ENCODE measurements around the gene SVBP. TPM values are rescaled to one million over a fixed set of nuclear protein-coding genes. Genes with fewer than 3 reads are reported as not detected.

Gene SVBP
- total RNA-seq, 1 experiment from 2014 or later = 18.6 TPM

GRCh38 chr1:42821690-42822089 lies 4.5 kb upstream of the SVBP start:
- CTCF ChIA-PET = no interaction called here
- BruUV-seq (replicated peaks) = no TSS peak
- no peaks in the 10 kb centered on the region for H3K36me3 Mint-ChIP-seq (ENCODE audit: insufficient read depth, unreplicated experiment)
- intact Hi-C loops (cut with micrococcal nuclease; ENCODE audit: unreplicated experiment) = no loop called here
- DNase-seq = no peak
- peaks cover 9% of the 10 kb centered on the region; the same call in 1 of the 2 replicates for H3K4me1 ChIP-seq
- H3K4me1 Mint-ChIP-seq (ENCODE audit: low read depth, unreplicated experiment) = peaks cover 8% of the 10 kb centered on the region
- no peak overlapping the region for H3K27ac Mint-ChIP-seq (ENCODE audit: unreplicated experiment)
- no peaks in the 10 kb centered on the region for H3K9me3 ChIP-seq
- no peak for TF ChIP-seq CTCF (IDR thresholded peaks at IDR 0.05; ENCODE audit: insufficient read depth in 1 of 2, low read depth in 1 of 2, low read length in 1 of 2, severe bottlenecking in 1 of 2, unreplicated experiment in 1 of 2)
- POLR2A ChIA-PET = no interaction called here
- H3K4me3 ChIP-seq (ENCODE audit: low read depth, low read length) = no peak overlapping the region
- H3K27me3 ChIP-seq (replicated peaks; ENCODE audit: control insufficient read depth, insufficient read depth, low read length) = no peaks in the 10 kb centered on the region
- no peaks in the 10 kb centered on the region for H3K36me3 ChIP-seq (ENCODE audit: control insufficient read depth, insufficient read depth, low read length)
- H3K27me3 Mint-ChIP-seq (ENCODE audit: insufficient read depth, unreplicated experiment) = no peaks in the 10 kb centered on the region
- no peaks in the 10 kb centered on the region for H3K9me3 Mint-ChIP-seq (ENCODE audit: unreplicated experiment)
- H3K4me3 Mint-ChIP-seq (ENCODE audit: unreplicated experiment) = no peak overlapping the region

- H3K27ac Mint-ChIP-seq (ENCODE audit: unreplicated experiment) = no peak overlapping the region
- no peaks in the 10 kb centered on the region for H3K36me3 ChIP-seq (ENCODE audit: control insufficient read depth, insufficient read depth, low read length)
- no peaks in the 10 kb centered on the region for H3K9me3 Mint-ChIP-seq (ENCODE audit: unreplicated experiment)
- POLR2A ChIA-PET = no interaction called here
- H3K27me3 Mint-ChIP-seq (ENCODE audit: insufficient read depth, unreplicated experiment) = no peaks in the 10 kb centered on the region
- peaks cover 14% of the 10 kb centered on the region for H3K4me1 Mint-ChIP-seq (ENCODE audit: low read depth, unreplicated experiment)
- peaks cover 9% of the 10 kb centered on the region; the same call in 1 of the 2 replicates for H3K4me1 ChIP-seq
- H3K9me3 ChIP-seq = no peaks in the 10 kb centered on the region
- TF ChIP-seq CTCF (IDR thresholded peaks at IDR 0.05; ENCODE audit: insufficient read depth in 1 of 2, low read depth in 1 of 2, low read length in 1 of 2, severe bottlenecking in 1 of 2, unreplicated experiment in 1 of 2) = no peak
- H3K27me3 ChIP-seq (replicated peaks; ENCODE audit: control insufficient read depth, insufficient read depth, low read length) = no peaks in the 10 kb centered on the region
- no TSS peak for BruUV-seq (replicated peaks)
- H3K4me3 ChIP-seq (ENCODE audit: low read depth, low read length) = no peak overlapping the region
- no peak overlapping the region for H3K4me3 Mint-ChIP-seq (ENCODE audit: unreplicated experiment)
- H3K36me3 Mint-ChIP-seq (ENCODE audit: insufficient read depth, unreplicated experiment) = peaks cover 5% of the 10 kb centered on the region
- CTCF ChIA-PET = no interaction called here
- intact Hi-C loops (cut with micrococcal nuclease; ENCODE audit: unreplicated experiment) = no loop called here
- DNase-seq = no peak
Observed at GRCh38 chr1:42820813-42821212, 3.6 kb upstream of the SVBP start.

GRCh38 chr1:42817976-42818375 lies 779 bp upstream of the SVBP start:
- DNase-seq = no peak
- H3K4me3 ChIP-seq (ENCODE audit: low read depth, low read length) = no peak overlapping the region
- peaks cover 7% of the 10 kb centered on the region for H3K4me1 Mint-ChIP-seq (ENCODE audit: low read depth, unreplicated experiment)
- H3K36me3 Mint-ChIP-seq (ENCODE audit: insufficient read depth, unreplicated experiment) = peaks cover 5% of the 10 kb centered on the region
- no peaks in the 10 kb centered on the region for H3K36me3 ChIP-seq (ENCODE audit: control insufficient read depth, insufficient read depth, low read length)
- no peak overlapping the region for H3K27ac Mint-ChIP-seq (ENCODE audit: unreplicated experiment)
- H3K27me3 ChIP-seq (replicated peaks; ENCODE audit: control insufficient read depth, insufficient read depth, low read length) = no peaks in the 10 kb centered on the region
- TF ChIP-seq CTCF (IDR thresholded peaks at IDR 0.05; ENCODE audit: insufficient read depth in 1 of 2, low read depth in 1 of 2, low read length in 1 of 2, severe bottlenecking in 1 of 2, unreplicated experiment in 1 of 2) = no peak
- BruUV-seq (replicated peaks) = no TSS peak
- H3K9me3 Mint-ChIP-seq (ENCODE audit: unreplicated experiment) = no peaks in the 10 kb centered on the region
- H3K4me1 ChIP-seq = peaks cover 8% of the 10 kb centered on the region; the same call in 1 of the 2 replicates
- ChIA-PET CTCF (no interaction called here), POLR2A (interaction anchor here (0.6 to 3.0 kb wide), 2 partner anchors 28 to 53 kb away, joined by 3 to 13 read pairs; partner anchors contain the start of gene ZNF691)
- H3K4me3 Mint-ChIP-seq (ENCODE audit: unreplicated experiment) = no peak overlapping the region
- no peaks in the 10 kb centered on the region for H3K27me3 Mint-ChIP-seq (ENCODE audit: insufficient read depth, unreplicated experiment)
- no peaks in the 10 kb centered on the region for H3K9me3 ChIP-seq
- intact Hi-C loops (cut with micrococcal nuclease; ENCODE audit: unreplicated experiment) = no loop called here
